MM.1S (cell line): ENCODE data around the gene MFSD6.

Experiments used
- DNase-seq: peaks from one replicate; pipeline ENCODE4 v3.0.0-alpha.2; 2015
- H2AFZ ChIP-seq: fragments of 300-600 bp; sonication (generic); 2 replicates; pipeline ENCODE4 v1.6.0; 2016; ENCODE audit warnings: antibody characterized with exemption, low read length
- H3F3A ChIP-seq: fragments of 300-600 bp; sonication (generic); 2 replicates; pipeline ENCODE4 v1.6.1; 2016; ENCODE audit warnings: mild to moderate bottlenecking, antibody characterized with exemption, low read length, moderate library complexity, mixed read lengths; ENCODE audit not compliant: insufficient read depth
- H3K27ac ChIP-seq: fragments of 300-600 bp; sonication (generic); 2 replicates; pipeline ENCODE4 v1.5.1; 2016; ENCODE audit warnings: mild to moderate bottlenecking, low read length
- H3K27me3 ChIP-seq: fragments of 300-600 bp; sonication (generic); replicated peaks from 2 replicates; pipeline ENCODE4 v1.6.0; 2016; ENCODE audit warnings: low read length; ENCODE audit not compliant: insufficient read depth
- H3K36me3 ChIP-seq: fragments of 300-600 bp; sonication (generic); replicated peaks from 2 replicates; pipeline ENCODE4 v1.6.1; 2016; ENCODE audit warnings: mild to moderate bottlenecking, low read length, mixed read lengths; ENCODE audit not compliant: insufficient read depth
- H3K4me1 ChIP-seq: fragments of 300-600 bp; sonication (generic); 2 replicates; pipeline ENCODE4 v1.6.1; 2016; ENCODE audit warnings: low read length, mixed read lengths
- H3K4me2 ChIP-seq: fragments of 300-600 bp; sonication (generic); 2 replicates; pipeline ENCODE4 v1.6.0; 2016; ENCODE audit warnings: low read depth, low read length
- H3K4me3 ChIP-seq: fragments of 300-600 bp; sonication (generic); 2 replicates; pipeline ENCODE4 v1.5.1; 2016; ENCODE audit warnings: low read length, mixed read lengths
- H3K79me2 ChIP-seq: fragments of 300-600 bp; sonication (generic); 2 replicates; pipeline ENCODE4 v1.6.1; 2016; ENCODE audit warnings: mixed run types, low read length, mixed read lengths
- H3K9ac ChIP-seq: fragments of 300-600 bp; sonication (generic); 2 replicates; pipeline ENCODE4 v1.6.1; 2016; ENCODE audit warnings: low read length, mixed read lengths
- H3K9me2 ChIP-seq: fragments of 300-600 bp; sonication (generic); replicated peaks from 2 replicates; pipeline ENCODE4 v1.6.1; 2016; ENCODE audit warnings: mild to moderate bottlenecking, low read length, mixed read lengths; ENCODE audit not compliant: insufficient read depth
- H3K9me3 ChIP-seq: fragments of 300-600 bp; sonication (generic); replicated peaks from 2 replicates; pipeline ENCODE4 v1.6.1; 2016; ENCODE audit warnings: mild to moderate bottlenecking, low read length, mixed read lengths; ENCODE audit not compliant: insufficient read depth
- H4K20me1 ChIP-seq: fragments of 300-600 bp; sonication (generic); 2 replicates; pipeline ENCODE4 v1.6.1; 2016; ENCODE audit warnings: mild to moderate bottlenecking, low read length, moderate library complexity, mixed read lengths; ENCODE audit not compliant: insufficient read depth
- CTCF ChIP-seq: fragments of 300-600 bp; sonication (generic); IDR thresholded peaks from 2 replicates; pipeline ENCODE4 v1.5.1; 2016; ENCODE audit warnings: antibody characterized with exemption, low read length, mixed read lengths
- EZH2 ChIP-seq: fragments of 300-600 bp; sonication (generic); optimal IDR thresholded peaks from 2 replicates; pipeline ENCODE3; 2017; ENCODE audit warnings: low read depth, mild to moderate bottlenecking, antibody characterized with exemption, low read length, mixed read lengths
- EZH2phosphoT487 ChIP-seq: fragments of 300-600 bp; sonication (generic); IDR thresholded peaks from 2 replicates; pipeline ENCODE4 v1.6.1; 2018; ENCODE audit warnings: antibody characterized with exemption, low read length

The MFSD6 gene

GRCh38 chr2:190410166-190410565 lies 2.0 kb downstream of the MFSD6 start:
- Histone ChIP-seq H3K79me2 (peaks cover 37% of the 10 kb centered on the region), H3K36me3 (no peaks in the 10 kb centered on the region), H3K9ac (no peak overlapping the region), H3K4me3 (no peak overlapping the region), H3K9me2 (no peaks in the 10 kb centered on the region), H2AFZ (no peak overlapping the region), H3F3A (no peaks in the 10 kb centered on the region), H3K4me2 (no peak overlapping the region), H3K4me1 (peaks cover 11% of the 10 kb centered on the region; the same call in 1 of the 2 replicates), H3K27me3 (no peaks in the 10 kb centered on the region), H3K27ac (no peak overlapping the region), H4K20me1 (no peaks in the 10 kb centered on the region), H3K9me3 (no peaks in the 10 kb centered on the region)
- DNase-seq, result no peak
- TF ChIP-seq EZH2, result no peak
- TF ChIP-seq CTCF, result no peak
- no peak for TF ChIP-seq EZH2phosphoT487

GRCh38 chr2:190412966-190413365 lies 4.8 kb downstream of the MFSD6 start:
- no peak for DNase-seq
- H3F3A ChIP-seq, result no peaks in the 10 kb centered on the region
- no peaks in the 10 kb centered on the region for H4K20me1 ChIP-seq
- H3K9me2 ChIP-seq, result no peaks in the 10 kb centered on the region
- H3K4me3 ChIP-seq, result no peak overlapping the region
- H3K79me2 ChIP-seq, result peaks cover 37% of the 10 kb centered on the region
- no peak overlapping the region for H3K27ac ChIP-seq
- H3K9ac ChIP-seq, result no peak overlapping the region
- TF ChIP-seq EZH2phosphoT487 (no peak), EZH2 (no peak), CTCF (no peak)
- no peak overlapping the region for H3K4me2 ChIP-seq
- no peak overlapping the region for H2AFZ ChIP-seq
- no peaks in the 10 kb centered on the region for H3K27me3 ChIP-seq
- H3K4me1 ChIP-seq, result peaks cover 8% of the 10 kb centered on the region; the same call in 1 of the 2 replicates
- no peaks in the 10 kb centered on the region for H3K9me3 ChIP-seq
- no peaks in the 10 kb centered on the region for H3K36me3 ChIP-seq

- no peaks in the 10 kb centered on the region for H3K9me3 ChIP-seq
- no peak overlapping the region for H3K4me3 ChIP-seq
- H3K27me3 ChIP-seq, result no peaks in the 10 kb centered on the region
- no peaks in the 10 kb centered on the region for H3K9me2 ChIP-seq
- H4K20me1 ChIP-seq, result no peaks in the 10 kb centered on the region
- H3K36me3 ChIP-seq, result no peaks in the 10 kb centered on the region
- no peak overlapping the region for H3K4me2 ChIP-seq
- no peak overlapping the region for H3K27ac ChIP-seq
- no peak overlapping the region for H3K9ac ChIP-seq
- H3F3A ChIP-seq, result no peaks in the 10 kb centered on the region
- DNase-seq, result no peak
- no peak overlapping the region for H2AFZ ChIP-seq
- TF ChIP-seq EZH2 (no peak), CTCF (no peak), EZH2phosphoT487 (no peak)
- H3K79me2 ChIP-seq, result peaks cover 37% of the 10 kb centered on the region
- H3K4me1 ChIP-seq, result peaks cover 8% of the 10 kb centered on the region; the same call in 1 of the 2 replicates
These were observed 5.3 kb downstream of the MFSD6 start for GRCh38 chr2:190413421-190413820.
